HG03159 (cell line): ENCODE results near the gene HIGD1C.
"Not testable (repeated sequence)": the region's sequence is repeated elsewhere in the genome, so short reads cannot be mapped to it uniquely, and the experiment has no call there.

Source experiments
- ATAC-seq: cut with Tn5 transposase; IDR thresholded peaks from one replicate; pipeline ENCODE4 v1.9.1; 2021; ENCODE audit warnings: mild to moderate bottlenecking, moderate library complexity; ENCODE audit not compliant: unreplicated experiment

HIGD1C gene

DNA sequence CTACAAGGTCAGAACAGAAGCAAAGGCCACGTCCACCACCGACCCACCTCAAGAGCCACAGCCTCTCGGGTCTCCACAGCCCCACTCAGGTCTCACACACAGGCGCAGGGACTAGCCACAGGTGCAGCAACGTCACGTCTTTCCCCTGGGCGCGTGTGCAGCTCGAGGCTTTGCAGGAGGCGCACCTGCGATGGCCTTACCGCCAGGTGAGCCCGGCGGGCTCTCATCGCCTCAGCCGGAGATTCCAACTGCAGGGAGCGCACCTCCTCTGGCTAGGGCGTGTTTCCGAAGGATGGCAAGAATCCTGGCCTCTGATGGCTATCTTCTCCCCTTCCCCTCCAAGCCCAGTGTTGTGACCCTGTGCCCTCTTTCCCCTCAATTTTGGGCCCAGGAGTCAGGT lies at the start of gene HIGD1C:
HIGD1C (plus strand) TSS at position 35 of the 400 bp plus-strand sequence. CDS start 1,455 bp downstream, outside the sequence.
- no peak for ATAC-seq

DNA sequence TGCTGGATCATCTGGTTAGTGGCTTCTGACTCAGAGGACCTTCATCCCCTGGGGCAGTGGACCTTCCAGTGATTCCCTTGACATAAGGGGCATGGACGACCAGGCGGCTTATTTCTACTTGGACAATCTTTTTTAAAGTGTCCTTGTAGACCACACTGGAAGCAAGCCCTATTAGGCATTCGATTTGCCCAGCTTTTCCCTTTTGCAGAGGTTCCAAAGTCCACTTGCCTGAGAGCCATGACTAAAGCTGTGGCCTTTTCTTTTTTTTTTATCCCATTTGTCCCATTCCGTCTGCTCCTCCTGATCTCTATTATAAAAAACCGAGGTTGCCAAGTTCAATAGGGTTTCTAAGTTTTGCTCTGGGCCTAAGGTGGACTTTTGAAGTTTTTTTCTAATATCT lies 43.9 kb upstream of the HIGD1C start:
- not testable (repeated sequence) for ATAC-seq

DNA sequence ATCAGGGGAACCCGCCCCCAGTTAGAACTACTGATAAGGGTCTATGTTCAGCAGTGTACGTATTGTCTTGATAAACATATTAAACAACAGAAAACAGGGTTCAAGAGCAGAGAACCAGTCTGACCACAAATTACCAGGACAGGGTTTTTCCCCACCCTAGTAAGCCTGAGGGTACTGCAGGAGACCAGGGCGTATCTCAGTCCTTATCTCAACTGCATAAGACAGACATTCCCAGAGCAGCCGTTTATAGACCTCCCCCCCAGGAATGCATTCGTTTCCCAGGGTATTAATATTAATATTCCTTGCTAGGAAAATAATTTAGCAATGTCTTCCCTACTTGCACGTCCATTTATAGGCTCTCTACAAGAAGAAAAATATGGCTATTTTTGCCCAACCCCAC lies 40.0 kb upstream of the HIGD1C start:
- not testable (repeated sequence) for ATAC-seq

DNA sequence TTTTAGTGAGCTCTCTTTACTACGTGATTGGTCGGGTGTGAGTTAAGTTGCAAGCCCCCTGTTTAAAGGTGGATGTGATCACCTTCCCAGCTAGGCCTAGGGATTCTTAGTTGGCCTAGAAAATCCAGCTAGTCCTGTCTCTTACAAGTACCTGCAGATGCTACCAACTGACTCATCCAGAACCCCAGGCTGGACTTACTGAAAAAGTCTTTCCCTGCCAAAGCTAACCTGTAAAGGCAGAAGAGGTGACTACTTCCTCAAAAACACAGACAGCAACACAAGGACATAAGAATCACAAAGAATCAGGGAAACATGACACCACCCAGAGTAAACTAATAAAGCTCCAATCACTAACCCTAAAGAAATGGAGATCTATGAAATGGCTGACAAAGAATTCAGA lies 39.1 kb upstream of the HIGD1C start:
- no peak for ATAC-seq

DNA sequence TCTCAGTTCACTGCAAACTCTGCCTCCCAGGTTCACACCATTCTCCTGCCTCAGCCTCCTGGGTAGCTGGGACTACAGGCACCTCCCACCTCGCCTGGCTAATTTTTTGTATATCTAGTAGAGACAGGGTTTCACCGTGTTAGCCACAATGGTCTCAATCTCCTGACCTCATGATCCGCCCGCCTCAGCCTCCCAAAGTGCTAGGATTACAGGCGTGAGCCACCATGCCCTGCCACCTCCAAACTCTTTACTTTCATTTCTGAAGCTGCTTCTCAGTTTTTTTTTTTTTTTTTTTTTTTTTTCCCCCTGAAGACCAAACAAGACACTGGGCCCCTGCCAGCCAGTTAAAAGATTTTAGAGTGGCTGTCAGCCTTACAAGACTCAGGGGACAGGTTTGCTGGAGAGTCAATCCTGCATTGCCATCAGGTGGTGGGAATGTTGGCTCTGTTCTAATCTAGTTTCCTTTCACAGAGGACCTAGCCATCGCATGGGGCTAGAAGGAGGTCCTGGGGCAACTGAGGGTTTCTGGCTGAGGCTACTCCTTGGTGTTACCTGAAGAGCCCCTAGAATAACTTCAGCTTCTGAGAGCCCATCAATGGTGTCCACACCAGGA lies 37.4 kb upstream of the HIGD1C start:
- no peak for ATAC-seq

DNA sequence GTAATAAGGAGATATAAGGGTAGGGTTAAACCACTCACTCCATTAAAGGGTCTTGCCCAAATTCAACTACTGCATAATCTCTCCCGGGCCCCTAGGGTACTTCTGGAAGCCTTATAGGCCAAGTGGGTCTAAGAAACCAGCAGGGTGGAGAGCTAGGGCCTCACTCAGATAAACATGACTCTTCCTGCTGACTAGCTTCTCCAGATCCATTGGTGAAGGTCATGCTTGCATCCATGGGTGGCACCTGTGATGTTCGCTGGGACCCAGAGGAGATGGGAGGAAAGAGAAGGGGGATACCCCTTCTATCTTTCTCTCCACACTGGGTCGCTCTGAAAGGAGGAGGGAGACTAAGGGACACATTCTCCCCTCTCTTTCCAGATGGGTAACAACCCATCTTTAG lies 36.1 kb upstream of the HIGD1C start:
- no peak for ATAC-seq

DNA sequence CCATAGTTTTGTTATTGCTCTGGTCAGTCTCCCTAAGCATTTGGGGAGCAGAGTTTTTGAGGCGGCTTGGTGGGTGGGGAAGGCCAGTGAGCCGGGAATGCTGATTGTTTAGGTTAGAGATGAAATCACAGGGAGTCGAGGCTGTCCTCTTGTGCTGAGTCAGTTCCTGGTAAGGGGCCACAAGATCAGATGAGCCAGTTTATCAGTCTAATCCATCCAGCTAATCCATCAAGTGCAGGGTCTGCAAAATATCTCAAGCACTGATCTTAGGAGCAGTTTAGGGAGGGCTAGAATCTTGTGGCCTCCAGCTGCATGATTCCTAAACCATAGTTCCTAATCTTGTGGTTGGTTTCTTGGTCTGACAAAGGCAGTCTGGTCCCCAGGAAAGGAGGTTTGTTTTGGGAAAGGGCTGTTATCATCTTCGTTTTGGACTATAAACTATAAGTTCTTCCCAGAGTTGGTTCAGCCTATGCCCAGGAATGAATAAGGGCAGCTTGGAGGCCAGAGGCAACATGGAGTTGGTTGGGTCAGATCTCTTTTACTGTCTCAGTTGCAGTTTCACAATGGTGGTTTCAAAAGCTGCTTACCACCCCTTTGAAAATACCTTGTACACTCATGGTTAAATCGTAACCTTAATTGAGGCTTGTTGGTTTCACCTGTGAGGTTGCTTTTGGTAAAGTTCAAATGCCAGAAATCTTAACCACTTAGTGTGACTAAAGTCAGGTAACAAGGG lies 33.6 kb upstream of the HIGD1C start:
- no peak for ATAC-seq

DNA sequence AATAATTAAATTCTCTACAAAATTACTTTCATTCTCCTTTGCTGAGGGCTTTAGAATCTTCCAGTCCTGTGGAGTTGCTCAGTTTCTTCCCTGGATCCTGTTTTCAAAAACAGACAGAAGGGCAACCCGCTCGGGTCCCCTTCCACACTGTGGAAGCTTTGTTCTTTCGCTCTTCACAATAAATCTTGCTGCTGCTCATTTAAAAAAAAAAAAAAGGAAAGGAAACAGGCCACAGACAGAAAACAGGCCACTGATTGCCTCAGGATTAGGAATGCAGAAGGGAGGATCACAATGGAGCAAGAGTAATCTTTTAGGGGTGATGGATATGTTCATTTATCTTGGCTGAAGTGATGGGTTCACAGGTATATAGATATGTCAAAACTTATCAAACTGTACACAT lies 29.5 kb upstream of the HIGD1C start:
- no peak for ATAC-seq

DNA sequence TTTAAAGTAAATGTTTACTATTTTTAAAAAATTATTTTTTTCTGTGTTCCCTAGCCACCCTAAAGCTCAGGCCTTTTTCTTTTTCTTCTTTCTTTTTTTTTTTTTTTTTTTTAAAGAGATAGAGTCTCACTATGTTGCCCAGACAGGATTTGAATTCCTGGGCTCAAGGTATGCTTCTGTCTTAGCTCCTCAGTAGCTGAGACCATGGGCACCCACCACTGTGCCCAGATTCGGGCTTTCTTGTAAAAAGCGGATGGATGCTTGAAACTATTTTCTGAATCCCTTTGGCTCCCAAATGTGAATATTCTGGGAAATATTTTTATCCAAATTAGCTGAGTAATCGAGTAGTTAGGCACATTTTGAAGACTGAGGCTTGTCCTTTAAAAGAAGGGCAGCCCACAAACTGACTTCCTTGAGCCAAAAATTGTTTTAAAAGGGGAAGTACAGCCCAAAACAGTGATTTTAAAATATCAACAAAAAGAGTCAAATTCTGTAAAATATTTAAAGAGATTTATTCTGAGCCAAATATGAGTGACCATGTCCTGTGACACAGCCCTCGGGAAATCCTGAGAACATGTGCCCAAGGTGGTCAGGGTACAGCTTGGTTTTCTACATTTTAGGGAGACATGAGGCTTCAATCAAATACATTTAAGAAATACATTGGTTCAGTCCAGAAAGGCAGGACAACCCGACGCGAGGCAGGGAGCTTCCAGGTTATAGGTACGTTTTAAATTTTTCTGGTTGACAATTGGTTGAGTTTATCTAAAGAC lies 28.8 kb upstream of the HIGD1C start:
- ATAC-seq: no peak

DNA sequence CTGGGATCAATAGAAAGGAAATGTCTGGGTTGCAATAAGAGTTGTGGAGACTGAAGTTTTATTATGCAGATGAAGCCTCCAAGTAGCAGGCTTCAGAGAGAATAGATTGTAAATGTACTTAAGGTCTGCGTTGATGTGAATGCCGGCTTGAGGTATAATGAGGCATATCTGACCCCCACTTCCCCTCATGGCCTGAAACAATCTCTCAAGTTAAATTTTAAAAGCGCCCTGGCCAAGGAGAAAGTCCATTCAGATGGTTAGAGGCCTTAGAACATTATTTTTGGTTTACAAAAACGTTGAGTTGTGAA lies 28.3 kb upstream of the HIGD1C start:
- no peak for ATAC-seq

DNA sequence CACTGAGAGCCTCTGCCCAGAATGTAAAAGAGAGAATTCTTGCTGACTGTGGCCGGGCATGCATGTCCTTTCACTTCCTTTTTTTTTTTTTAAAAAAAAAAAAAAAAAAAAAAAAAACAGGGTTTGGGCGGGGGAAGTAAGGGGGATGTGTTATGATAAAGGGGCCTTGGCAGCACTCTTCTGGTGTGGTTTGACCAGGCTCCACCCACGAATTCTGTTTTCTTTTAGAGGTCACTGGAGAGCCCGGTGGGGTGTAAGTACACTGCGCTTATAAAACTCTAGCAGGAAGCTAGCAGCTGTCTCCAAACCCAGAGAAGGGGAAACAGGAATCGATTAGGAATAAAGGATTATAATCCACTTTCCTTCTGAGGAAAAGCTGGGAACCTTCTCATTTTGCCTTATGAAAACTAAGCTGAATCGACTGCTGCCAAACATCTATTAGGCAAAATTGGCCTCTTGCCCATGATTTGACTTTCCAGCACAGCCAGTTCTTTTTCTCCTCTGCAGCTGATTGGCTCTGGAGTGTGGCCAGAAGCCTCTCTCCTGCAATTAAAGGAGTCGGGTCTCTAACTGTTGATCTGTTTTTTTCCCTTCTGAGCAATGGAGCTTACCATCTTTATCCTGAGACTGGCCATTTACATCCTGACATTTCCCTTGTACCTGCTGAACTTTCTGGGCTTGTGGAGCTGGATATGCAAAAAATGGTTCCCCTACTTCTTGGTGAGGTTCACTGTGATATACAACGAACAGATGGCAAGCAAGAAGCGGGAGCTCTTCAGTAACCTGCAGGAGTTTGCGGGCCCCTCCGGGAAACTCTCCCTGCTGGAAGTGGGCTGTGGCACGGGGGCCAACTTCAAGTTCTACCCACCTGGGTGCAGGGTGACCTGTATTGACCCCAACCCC lies 27.7 kb upstream of the HIGD1C start:
- ATAC-seq: peak; percentile 79

DNA sequence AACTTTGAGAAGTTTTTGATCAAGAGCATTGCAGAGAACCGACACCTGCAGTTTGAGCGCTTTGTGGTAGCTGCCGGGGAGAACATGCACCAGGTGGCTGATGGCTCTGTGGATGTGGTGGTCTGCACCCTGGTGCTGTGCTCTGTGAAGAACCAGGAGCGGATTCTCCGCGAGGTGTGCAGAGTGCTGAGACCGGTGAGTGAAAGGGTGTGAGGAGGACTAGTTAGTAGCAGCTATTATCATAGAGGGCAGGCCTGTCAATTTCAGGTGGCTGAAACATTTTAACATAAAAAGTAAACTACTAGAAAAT lies 27.0 kb upstream of the HIGD1C start:
- ATAC-seq: no peak

DNA sequence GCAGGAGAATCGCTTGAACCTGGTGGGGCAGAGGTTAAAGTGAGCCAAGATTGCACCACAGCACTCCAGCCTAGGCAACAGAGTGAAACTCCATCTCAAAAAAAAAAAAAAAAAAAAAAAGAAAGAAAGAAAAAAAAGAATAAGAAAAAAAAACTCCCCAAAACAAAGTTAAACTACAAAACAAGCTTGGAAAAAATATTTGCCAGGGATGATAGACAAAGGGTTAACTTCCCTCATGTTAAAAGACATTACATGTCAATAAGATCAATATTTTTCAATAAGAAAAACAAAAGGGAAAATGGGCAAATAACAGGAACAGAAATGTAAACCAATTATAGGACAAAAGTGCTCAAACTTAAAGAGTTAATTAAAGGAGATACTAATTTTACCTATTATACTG lies 26.4 kb upstream of the HIGD1C start:
- no peak for ATAC-seq

DNA sequence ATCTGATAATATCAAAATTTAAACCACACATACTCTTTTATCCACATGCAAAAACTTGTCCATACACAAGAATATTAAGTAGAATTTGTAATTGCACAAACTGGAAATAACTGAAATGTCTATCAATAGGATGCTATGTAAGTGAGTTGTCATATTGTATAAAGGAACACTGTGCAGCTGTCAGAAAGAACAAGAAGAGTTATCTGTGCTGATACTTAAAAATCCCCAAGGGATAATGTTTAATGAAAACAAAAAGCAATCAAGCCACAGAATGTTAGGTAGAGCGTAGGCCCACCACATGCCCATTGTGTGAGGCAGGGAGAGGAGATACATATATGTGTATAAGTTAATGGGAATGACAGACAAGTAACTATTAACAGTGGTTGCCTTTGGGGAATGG lies 25.9 kb upstream of the HIGD1C start:
- ATAC-seq: no peak

DNA sequence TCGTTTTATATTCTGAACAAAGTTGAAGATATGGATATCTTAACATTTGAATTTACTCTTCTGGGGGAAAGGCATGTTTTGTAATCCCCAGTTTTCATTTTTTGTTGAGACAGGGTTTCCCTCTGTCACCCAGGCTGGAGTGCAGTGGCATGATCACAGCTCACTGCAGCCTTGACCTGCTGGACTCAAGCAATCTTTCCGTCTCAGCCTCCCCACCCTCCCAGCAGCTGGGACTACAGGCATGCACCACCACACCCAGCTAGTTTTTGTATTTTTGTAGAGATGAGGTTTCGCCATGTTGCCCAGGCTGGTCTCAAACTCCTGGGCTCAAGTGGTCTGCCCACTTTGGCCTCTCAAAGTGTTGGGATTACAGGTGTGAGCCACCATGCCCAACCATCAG lies 25.4 kb upstream of the HIGD1C start:
- ATAC-seq: not testable (repeated sequence)

DNA sequence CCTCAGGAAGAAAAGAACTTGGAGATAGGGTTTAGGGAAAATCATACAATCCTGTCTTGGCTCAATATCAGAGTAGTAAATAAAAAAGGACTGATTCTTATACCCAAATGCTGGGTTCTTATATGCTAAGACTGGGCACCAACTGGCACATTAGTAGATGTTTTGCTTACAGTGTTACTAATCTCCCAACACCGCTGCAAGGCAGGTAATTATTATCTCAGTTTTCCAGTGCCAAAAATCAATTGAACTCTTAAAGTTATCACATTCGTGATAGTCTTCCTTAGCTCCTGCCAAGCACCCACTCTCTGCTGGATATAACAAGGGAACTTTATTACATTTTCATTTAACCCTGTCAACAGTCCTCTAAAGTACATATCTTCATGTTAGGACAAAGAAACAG lies 25.0 kb upstream of the HIGD1C start:
- no peak for ATAC-seq

DNA sequence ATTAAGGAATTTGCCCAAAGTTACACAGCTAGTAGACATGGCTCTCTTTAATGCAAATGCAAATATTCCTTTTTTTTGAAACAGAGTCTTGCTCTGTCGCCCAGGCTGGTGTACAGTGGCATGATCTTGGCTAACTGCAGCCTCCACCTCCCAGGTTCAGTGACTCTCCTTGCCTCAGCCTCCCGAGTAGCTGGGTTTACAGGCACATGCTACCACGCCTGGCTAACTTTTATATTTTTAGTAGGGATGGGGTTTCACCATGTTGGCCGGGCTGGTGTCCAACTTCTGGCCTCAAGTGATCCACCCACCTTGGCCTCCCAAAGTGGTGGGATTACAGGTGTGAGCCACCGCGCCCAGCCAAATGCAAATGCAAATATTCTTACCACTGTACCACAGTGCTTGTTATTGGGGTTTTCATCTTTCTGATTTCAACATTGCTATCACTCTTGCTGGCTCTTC lies 24.5 kb upstream of the HIGD1C start:
- ATAC-seq: no peak

DNA sequence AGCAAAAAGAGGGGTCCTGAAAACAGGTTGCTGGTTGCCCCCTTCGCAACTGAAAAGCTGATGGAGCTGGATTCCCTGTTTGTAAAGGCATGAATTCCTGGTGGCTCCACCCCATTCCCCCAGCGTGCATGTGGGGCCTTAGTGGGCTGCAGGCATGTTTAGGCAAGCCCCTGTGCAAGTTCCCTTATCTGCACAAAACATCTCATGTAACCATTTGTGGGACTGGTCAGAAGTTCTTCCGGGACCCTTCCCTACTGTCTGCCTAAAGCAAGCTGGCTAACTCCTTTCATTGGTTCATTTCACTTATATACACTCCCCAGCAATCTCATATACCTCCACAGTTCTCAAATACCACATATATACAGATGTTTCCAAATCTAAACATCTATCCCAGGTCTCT lies 24.0 kb upstream of the HIGD1C start:
- ATAC-seq: no peak

DNA sequence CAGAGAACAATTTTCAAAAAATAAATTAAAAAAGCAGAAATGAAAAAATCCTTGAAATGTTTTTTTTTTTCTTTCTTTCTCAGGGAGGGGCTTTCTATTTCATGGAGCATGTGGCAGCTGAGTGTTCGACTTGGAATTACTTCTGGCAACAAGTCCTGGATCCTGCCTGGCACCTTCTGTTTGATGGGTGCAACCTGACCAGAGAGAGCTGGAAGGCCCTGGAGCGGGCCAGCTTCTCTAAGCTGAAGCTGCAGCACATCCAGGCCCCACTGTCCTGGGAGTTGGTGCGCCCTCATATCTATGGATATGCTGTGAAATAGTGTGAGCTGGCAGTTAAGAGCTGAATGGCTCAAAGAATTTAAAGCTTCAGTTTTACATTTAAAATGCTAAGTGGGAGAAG lies 22.5 kb upstream of the HIGD1C start:
- ATAC-seq: no peak

DNA sequence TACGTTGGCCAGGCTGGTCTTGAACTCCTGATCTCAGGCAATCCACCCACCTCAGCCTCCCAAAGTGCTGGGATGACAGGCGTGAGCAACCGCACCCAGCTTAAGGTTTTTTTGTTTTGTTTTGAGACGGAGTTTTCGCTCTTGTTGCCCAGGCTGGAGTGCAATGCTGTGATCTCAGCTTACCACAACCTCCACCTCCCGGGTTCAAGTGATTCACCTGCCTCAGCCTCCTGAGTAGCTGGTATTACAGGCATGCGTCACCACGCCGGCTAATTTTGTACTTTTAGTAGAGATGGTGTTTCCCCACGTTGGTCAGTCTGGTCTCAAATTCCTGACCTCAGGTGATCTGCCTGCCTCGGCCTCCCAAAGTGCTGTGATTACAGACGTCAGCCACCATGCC lies 21.9 kb upstream of the HIGD1C start:
- ATAC-seq: not testable (repeated sequence)

DNA sequence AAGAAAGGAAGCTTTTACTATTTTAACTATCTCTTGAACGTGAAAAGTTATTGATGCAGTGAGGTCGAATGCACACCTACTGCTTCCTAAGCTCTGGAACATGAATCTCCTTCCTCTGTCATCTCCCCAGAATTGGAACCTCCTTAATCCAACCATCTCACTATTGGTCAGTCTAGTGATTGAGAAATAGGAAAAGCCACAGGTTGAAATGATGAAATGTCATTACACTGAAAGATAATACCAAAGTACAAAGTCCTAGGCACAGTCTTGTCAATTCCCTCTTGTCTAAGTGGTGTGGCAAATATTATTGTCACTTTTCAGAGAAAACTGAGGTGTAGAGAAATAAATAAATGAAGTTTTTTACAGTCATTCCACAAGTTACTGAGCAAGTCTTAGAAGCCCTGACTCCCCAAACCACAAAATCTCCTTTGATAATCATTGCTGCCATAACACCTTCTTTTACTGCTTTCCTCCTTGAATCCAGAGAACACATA lies 19.5 kb upstream of the HIGD1C start:
- ATAC-seq: no peak
